Measurements from ENCODE around the gene TUFM.
"Not testable (repeated sequence)": the region's sequence is repeated elsewhere in the genome, so short reads cannot be mapped to it uniquely, and the experiment has no call there.

TUFM gene

GRCh38 chr16:28875134-28876018, 29.2 kb upstream of the TUFM start:
- DNase-seq, result no peak

DNA sequence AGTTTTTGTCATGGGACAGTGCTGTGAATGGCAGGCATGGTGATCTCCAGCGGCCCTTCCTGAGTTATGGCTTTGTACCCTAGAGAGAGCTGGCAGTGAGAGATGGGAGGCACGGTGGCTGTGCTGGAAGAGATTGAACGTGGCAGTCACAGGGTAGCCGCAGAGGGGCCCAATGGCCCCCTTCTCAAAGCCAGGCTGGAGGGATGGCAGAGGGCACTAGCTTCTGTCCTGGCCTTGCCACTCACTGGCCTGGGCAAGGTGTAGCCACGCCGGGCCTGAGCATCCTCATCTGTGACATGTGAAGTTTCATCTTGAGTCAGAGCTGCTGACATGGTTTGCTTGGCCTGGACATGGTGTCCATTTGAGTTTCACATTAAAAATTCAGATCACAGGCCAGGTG, 28.3 kb upstream of the TUFM start:
- DNase-seq, result no peak

- DNase-seq, result no peak
Observed at GRCh38 chr16:28873543-28874201, 27.5 kb upstream of the TUFM start.

DNA sequence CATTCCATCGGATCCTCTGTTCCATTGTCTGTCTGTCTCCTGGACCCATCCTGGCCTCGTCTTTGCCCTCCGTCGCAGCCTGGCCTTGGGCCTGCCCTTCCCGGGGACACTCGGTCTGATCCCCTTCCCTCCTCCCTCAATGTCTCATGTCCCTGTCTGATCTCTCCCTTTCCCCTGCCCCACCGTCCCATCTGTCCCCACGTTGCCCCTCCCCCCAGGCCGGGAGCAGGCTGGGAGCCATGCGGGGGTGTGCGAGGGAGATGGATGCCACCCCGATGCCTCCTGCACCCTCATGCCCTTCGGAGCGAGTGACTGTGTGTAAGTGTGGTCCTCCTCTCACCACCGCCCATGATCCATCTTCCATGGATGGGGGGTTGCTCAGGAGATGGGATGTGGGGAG, 26.8 kb upstream of the TUFM start:
- no peak for DNase-seq

GRCh38 chr16:28869201-28869600, 23.1 kb upstream of the TUFM start:
- DNase-seq, result no peak

- not testable (repeated sequence) for DNase-seq
Observed at GRCh38 chr16:28867646-28868045, 21.5 kb upstream of the TUFM start.

DNA sequence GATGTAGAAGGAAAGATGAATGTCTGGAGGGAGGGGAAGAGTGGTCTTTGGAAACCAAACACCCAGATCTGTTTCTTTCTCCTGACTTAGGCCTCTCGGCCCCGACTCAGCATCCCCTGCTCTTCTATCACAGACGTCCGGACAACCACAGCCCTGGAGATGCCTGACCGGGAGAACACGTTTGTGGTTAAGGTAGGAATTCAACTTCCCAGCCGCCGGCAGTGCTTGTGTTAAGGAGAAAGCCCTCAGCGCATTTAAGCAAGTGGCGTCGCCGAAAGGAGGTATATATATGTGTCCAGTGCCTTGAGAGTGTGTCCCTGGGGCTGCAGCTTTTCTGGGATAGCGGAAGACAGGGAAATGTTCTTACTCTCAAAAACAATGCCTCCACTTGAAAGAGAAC, 21.1 kb upstream of the TUFM start:
- no peak for DNase-seq

GRCh38 chr16:28866454-28866804, 20.3 kb upstream of the TUFM start:
- no peak for DNase-seq

DNA sequence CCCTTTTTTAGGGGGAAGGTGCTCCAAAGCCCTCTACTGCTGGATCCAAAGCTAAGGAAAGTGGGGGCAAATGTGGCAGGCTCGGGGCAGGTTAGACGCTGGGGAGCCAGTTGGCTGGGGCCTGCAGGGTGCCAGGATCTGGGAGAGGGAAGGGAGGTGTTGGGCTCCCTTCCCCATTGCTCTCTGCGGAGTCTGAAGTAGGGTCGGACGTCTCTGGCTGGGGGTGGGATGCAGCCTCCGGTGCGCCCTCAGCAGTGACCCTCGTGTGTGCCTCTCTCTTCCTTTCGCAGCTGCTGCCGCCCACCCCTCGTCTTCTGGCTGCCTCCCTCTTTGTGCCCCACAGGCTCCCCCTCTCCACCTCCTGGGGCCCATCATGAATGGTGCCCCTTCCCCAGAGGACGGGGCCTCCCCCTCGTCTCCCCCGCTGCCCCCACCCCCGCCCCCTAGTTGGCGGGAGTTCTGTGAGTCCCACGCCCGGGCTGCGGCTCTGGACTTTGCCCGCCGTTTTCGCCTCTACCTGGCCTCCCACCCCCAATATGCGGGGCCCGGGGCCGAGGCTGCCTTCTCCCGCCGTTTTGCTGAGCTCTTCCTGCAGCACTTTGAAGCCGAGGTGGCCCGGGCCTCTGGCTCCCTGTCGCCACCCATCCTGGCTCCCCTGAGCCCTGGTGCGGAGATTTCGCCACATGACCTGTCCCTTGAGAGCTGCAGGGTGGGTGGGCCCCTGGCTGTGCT, 19.7 kb upstream of the TUFM start:
- no peak for DNase-seq

- no peak for DNase-seq
Observed at GRCh38 chr16:28865001-28865688, 19.0 kb upstream of the TUFM start.

DNA sequence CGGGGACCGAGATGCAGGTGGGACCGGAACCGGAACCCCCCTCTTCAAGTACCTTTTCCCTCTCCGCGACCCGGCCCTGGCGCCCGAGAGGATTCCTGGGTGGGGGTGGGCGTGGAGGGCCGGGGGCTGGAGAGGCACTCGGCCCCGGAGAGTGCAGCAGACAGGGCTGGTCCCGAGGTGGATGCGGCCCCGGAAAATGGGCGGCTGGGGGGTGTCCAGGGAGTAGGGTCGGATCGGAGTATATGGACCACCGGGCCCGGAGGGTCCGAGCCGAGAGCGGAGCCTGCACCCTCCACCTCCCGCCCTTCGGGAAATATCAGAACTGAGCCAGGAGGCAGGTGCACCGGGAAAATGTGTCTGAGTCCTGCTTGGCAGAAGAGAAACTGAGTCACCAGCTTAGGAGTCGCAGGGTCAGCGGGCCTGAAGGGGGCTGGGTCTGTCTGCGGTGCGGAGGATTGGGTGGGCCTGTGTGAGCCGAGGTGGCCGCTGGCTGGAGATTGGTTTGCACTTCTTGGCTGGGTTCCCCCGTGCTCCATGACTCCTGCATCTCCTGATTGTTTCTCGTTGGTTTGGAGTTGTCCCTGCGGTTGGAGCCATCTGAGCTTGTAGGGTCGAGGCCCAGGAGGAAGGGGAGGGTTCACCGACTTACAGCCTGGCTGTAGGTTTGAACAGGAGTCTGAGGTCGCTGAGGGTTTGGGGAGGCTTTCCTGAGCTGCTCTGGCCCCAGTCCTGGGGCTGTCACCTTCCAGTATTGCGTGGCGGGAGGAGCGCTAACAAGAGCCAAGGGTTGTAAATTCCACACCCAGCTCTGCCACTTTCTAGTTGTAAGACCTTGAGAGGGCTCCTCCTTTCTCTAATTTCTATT, 18.0 kb upstream of the TUFM start:
- DNase-seq, result no peak

DNA sequence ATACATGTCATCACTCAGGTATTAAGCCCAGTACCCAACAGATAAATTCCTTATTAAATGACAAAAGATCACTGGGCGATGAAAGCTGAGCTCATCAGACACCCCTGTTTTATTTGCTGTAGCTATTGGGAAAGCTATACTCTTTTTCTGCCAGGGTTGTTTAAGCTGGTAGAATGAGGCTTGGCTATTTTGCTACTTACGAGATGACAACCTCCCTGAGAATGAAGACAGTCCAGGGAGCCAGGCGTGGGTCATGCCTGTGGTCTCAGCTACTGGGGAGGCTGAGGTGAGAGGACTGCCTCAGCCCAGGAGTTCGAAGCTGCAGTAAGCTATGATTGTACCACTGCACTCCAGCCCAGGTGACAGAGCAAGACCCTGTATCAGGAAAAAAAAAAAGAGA, 13.2 kb upstream of the TUFM start:
- DNase-seq, result no peak

GRCh38 chr16:28858421-28858820, 12.3 kb upstream of the TUFM start:
- DNase-seq, result no peak

DNA sequence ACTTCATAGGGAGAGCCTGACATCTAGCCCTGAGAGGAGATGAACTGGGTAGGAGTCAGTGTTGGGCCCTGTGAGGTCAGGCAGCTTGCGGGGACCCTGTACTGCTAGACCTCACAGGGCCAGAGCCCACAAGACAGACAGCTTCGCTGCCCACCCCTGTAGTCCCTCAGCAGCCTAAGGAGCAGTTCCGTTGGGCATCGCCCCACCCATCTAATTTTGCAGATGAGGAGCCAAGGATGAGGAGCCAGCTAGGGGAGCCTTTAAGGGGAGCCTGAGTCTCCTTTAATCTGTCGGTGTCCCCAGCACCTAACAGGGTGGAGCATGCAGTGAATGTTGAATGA, 755 bp upstream of the TUFM start:
- DNase-seq, result no peak

DNA sequence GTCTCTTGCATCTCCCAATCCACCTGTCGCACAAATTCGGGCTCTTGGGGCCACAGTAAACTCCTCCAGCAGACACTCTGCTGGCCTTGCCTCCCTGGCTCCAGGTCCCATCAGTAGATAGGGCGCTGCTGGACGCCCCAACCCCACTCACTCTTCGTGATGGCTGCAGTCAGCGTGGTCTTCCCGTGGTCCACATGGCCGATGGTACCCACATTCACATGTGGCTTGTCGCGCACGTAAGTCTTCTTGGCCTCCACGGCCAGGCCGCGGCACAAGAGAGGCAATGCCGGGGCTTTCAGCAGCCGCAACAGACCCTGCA, 428 bp downstream of the TUFM start:
- DNase-seq, result no peak

GRCh38 chr16:28845293-28845692, 855 bp downstream of the TUFM start:
- DNase-seq, result no peak

- no peak for DNase-seq
Observed at GRCh38 chr16:28844226-28844885, 1.8 kb downstream of the TUFM start.

- DNase-seq, result no peak
Observed at GRCh38 chr16:28843766-28844165, 2.4 kb downstream of the TUFM start.

- DNase-seq, result no peak
Observed at GRCh38 chr16:28842696-28843095, 3.5 kb downstream of the TUFM start.

- no peak for DNase-seq
Observed at GRCh38 chr16:28839899-28840298, 6.2 kb downstream of the TUFM start.

DNA sequence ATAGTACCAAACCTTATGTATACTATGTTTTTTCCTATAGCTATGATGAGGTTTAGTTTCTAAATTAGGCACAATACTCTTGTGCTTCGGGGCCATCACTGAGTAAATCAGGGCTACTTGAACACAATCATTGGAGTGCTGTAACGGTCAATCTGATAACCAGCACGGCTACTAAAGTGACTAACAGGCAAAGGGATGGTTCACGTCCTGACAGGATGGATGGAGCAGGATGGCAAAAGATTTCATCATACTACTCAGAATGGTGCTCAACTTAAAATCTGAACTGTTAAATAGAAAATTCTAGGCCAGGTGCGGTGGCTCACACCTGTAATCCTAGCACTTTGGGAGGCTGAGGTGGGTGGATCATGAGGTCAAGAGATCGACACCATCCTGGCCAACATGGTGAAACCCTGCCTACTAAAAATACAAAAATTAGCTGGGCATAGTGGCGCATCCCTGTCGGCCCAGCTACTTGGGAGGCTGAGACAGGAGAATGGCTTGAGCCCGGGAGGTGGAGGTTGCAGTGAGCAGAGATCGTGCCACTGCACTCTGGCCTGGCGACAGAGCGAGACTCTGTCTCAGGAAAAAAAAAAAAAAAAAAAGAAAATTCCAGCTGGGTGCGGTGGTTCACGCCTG, 7.0 kb downstream of the TUFM start:
- no peak for DNase-seq

DNA sequence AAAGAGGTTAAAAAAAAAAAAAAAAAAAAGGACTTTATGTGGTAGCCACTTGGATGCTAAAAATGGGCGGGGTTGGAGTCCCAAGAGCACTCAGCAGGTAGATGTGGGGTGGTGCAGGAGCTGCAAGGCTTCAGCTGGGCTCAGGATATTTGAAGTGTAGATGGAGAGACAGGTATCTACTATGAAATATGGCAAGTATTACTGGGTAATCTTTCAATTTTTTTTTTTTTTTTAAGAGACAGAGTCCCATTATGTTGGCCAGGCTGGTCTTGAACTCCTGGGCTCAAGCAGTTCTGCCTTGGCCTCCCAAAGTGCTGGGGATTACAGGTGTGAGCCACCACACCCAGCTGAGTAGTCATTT, 7.6 kb downstream of the TUFM start:
- DNase-seq, result no peak

Data from NCI-H1694 (cell line).